Thyroid gland (tissue), 4 donors: ENCODE data around the gene LRRC3B. TPM values are rescaled to one million over a fixed set of nuclear protein-coding genes. Genes with fewer than 3 reads are reported as not detected.

Source experiments
- DNase-seq, 2 donors: peaks; one replicate each; pipeline ENCODE4 v3.0.0-alpha.2; 2019
- H3K27ac ChIP-seq, 3 donors: fragments of 200-600 bp; sonication (generic); 1 replicate in 2 of 3; 2 replicates in 1 of 3; pipeline ENCODE4 v1.5.1; 2016 to 2019; ENCODE audit warnings: mild to moderate bottlenecking in 1 of 3, moderate library complexity in 1 of 3
- H3K27me3 ChIP-seq: fragments of 200-600 bp; sonication (generic); one replicate; pipeline ENCODE4 v1.5.1; 2019
- H3K36me3 ChIP-seq, 2 donors: fragments of 200-600 bp; sonication (generic); one replicate each; pipeline ENCODE4 v1.5.1; 2016 to 2019
- H3K4me1 ChIP-seq, 2 donors: fragments of 200-600 bp; sonication (generic); one replicate each; pipeline ENCODE4 v1.5.1; 2017 to 2019
- H3K4me3 ChIP-seq, 3 donors: fragments of 200-600 bp; sonication (generic); replicated peaks in 1 of 3; 1 replicate in 2 of 3; 2 replicates in 1 of 3; pipeline ENCODE4 v1.5.1; 2016; ENCODE audit warnings: mild to moderate bottlenecking in 1 of 3
- H3K9me3 ChIP-seq: fragments of 200-600 bp; sonication (generic); one replicate; pipeline ENCODE4 v1.5.1; 2017
- POLR2A ChIP-seq, 2 donors: fragments of 450-650 bp; IDR thresholded peaks; one replicate each; pipeline ENCODE4 v1.6.1; 2017; ENCODE audit warnings: antibody characterized with exemption in 2 of 2, mild to moderate bottlenecking in 2 of 2, moderate library complexity in 1 of 2
- WGBS, 2 donors: methylation state at CpG; one replicate each; pipeline ENCODE4 v1.1.5; 2017; 5-methylcytosine and 5-hydroxymethylcytosine counted together
- intact Hi-C: fragments of 100-400 bp; cut with DNase I; formaldehyde crosslinking; loops from one replicate; pipeline ENCODE4 v1.15.1; 2023
- total RNA-seq, 4 donors: library from RNA; depleted of rRNA; stranded (reverse); fragments of >200 nt; gene quantifications; one replicate each; pipeline ENCODE4 v1.2.3, GENCODE V29; 2016
- TF ChIP-seq, protein P1 (sequence below), 6 experiments: fragments of 200-600 bp in 3 of 6; fragments of 450-650 bp in 3 of 6; sonication (generic) in 3 of 6; IDR thresholded peaks; one replicate each; pipeline ENCODE4 v1.5.1; 2016 to 2019; ENCODE audit warnings: antibody characterized with exemption in 6 of 6, mild to moderate bottlenecking in 2 of 6, inconsistent platforms in 1 of 6, moderate library complexity in 1 of 6

Gene LRRC3B
- total RNA-seq, 4 donors from 2014 or later = under 0.01 TPM; not detected in 3

DNA sequence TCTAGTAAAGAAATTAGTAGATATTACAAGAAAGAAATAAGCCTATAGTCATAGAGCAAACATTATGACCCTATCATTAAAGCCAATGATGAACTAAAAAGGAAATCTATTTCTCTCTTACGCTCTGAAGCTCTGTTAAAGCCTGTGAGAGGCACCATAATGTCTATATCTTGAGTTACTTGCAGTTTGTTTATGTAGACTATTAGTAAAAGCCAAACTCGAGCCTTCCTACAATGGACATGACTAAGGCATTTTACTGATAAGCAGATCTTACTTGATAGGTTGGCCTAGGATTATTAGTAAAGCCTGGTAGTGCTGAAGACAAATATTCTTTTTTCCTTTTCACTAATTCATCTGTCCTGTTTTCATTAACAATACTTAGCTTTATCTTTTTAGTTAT lies 32.7 kb downstream of the LRRC3B start:
- intact Hi-C loops = no loop called here
- no peaks in the 10 kb centered on the region for H3K36me3 ChIP-seq
- H3K27me3 ChIP-seq = no peaks in the 10 kb centered on the region
- H3K4me3 ChIP-seq = no peak overlapping the region
- no peaks in the 10 kb centered on the region for H3K4me1 ChIP-seq
- DNase-seq = no peak
- no peaks in the 10 kb centered on the region for H3K9me3 ChIP-seq
- 82 to 83% methylated on average over 2 of the region's 2 CpGs for WGBS, 2 donors
- no peak overlapping the region for H3K27ac ChIP-seq
- no peak for TF ChIP-seq POLR2A (IDR thresholded peaks at IDR 0.05)

DNA sequence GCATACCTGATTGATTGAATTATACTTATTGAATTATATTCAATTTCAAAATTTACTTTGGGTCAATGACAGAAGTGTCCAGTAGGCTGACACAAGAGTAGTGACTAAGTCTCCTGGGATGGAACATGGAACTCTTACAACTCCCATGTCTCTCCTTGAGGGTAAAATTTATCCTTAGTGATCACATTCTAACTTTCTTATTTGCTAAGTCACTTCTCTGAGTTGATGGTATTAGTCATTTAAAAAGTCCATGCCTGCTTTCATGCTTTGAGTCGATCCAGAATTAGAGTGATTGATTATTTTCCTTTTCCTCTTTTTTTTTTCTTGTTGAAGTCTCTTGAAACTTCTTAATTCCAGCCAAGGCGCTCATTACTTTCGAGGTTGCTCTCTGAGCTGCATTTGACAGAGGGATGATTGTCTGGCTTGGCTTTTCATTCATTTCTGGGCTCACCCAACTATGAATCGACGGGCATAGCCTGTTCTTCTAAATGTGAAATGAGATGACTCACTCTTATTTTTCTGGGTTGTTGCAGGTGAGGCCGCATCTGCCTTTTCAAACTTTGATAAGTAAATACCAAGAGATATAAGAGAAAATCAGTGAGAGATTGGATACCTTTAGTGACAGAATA lies 34.9 kb downstream of the LRRC3B start:
- DNase-seq = no peak
- Histone ChIP-seq H3K4me3 (no peak overlapping the region), H3K27me3 (no peaks in the 10 kb centered on the region), H3K9me3 (no peaks in the 10 kb centered on the region), H3K4me1 (no peaks in the 10 kb centered on the region), H3K27ac (no peak overlapping the region), H3K36me3 (no peaks in the 10 kb centered on the region)
- WGBS, 2 donors = 56 to 76% methylated on average over 6 of the region's 6 CpGs
- intact Hi-C loops = no loop called here
- TF ChIP-seq POLR2A (IDR thresholded peaks at IDR 0.05) = no peak
- TF ChIP-seq, protein P1, sequence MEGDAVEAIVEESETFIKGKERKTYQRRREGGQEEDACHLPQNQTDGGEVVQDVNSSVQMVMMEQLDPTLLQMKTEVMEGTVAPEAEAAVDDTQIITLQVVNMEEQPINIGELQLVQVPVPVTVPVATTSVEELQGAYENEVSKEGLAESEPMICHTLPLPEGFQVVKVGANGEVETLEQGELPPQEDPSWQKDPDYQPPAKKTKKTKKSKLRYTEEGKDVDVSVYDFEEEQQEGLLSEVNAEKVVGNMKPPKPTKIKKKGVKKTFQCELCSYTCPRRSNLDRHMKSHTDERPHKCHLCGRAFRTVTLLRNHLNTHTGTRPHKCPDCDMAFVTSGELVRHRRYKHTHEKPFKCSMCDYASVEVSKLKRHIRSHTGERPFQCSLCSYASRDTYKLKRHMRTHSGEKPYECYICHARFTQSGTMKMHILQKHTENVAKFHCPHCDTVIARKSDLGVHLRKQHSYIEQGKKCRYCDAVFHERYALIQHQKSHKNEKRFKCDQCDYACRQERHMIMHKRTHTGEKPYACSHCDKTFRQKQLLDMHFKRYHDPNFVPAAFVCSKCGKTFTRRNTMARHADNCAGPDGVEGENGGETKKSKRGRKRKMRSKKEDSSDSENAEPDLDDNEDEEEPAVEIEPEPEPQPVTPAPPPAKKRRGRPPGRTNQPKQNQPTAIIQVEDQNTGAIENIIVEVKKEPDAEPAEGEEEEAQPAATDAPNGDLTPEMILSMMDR (IDR thresholded peaks at IDR 0.05) = no peak

DNA sequence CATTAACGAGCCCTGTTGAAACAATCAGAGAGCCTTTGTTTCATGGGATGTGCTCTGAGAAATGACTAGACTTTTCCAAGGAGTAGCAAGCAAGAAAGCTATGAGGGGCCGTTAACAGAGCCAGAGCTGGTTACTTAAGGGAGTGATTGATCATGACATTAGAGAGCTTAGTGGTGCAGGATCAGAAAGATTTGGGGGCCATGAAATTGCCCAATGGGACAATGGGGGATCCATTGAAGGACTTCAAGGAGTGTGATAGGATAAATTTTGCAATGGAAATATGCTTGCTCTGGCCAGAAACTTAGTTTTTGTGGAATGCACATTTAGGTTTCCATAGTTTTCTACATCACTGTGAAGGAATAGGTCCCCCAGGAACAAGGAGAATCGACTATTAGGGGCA lies 45.6 kb downstream of the LRRC3B start:
- intact Hi-C loops = no loop called here
- 45 to 53% methylated on average over 3 of the region's 3 CpGs for WGBS, 2 donors
- Histone ChIP-seq H3K27me3 (no peaks in the 10 kb centered on the region), H3K4me1 (no peaks in the 10 kb centered on the region), H3K9me3 (no peaks in the 10 kb centered on the region), H3K36me3 (no peaks in the 10 kb centered on the region), H3K27ac (no peak overlapping the region), H3K4me3 (no peak overlapping the region)
- TF ChIP-seq, protein P1 (IDR thresholded peaks at IDR 0.05) = no peak
- no peak for TF ChIP-seq POLR2A (IDR thresholded peaks at IDR 0.05)
- no peak for DNase-seq

DNA sequence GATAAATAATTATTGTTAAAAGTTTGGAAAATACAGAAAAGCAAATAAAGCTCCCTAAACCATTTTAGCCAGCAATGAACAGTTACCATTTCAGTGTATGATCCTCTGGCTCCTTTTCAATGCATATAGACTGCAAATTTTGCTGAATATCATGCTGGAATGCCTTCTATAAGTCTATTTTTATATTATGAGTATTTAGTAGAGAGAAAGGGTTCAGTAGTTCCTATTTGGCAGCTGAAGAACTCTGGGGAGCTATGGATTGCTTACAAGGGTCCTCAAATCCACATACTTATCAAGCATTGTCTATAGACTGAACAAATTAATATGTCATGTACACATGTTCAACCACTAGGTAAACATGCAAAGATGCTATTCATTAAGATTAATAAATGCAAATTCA lies 46.1 kb downstream of the LRRC3B start:
- H3K4me1 ChIP-seq = no peaks in the 10 kb centered on the region
- H3K4me3 ChIP-seq = no peak overlapping the region
- H3K9me3 ChIP-seq = no peaks in the 10 kb centered on the region
- TF ChIP-seq, protein P1 (IDR thresholded peaks at IDR 0.05) = no peak
- TF ChIP-seq POLR2A (IDR thresholded peaks at IDR 0.05) = no peak
- DNase-seq = no peak
- H3K36me3 ChIP-seq = no peaks in the 10 kb centered on the region
- no peak overlapping the region for H3K27ac ChIP-seq
- intact Hi-C loops = no loop called here
- H3K27me3 ChIP-seq = no peaks in the 10 kb centered on the region

DNA sequence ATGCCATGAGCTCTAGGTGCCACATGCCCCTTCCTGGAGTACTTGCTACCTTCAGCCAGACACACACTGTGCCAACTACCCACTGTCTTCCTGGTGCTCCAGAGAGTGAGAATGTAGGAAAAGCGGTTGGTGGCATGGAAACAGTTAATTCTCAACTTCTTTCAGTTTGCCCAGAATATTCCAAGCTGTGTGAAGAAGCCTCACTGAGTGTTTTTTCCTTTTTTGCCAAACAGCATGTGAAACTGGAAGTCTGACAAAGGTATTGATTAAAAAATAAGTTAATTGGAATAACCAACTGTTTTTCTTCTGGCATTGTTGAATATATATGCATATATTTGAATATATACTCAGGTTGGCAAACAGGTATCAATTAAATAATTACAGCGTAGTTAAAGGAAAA lies 52.8 kb downstream of the LRRC3B start:
- H3K9me3 ChIP-seq = no peaks in the 10 kb centered on the region
- WGBS, 2 donors = 86 to 90% methylated on average over 2 of the region's 2 CpGs

More for the DNA sequence above, 52.8 kb downstream of the LRRC3B start:
- intact Hi-C loops = no loop called here
- TF ChIP-seq, protein P1 (IDR thresholded peaks at IDR 0.05) = no peak
- TF ChIP-seq POLR2A (IDR thresholded peaks at IDR 0.05) = no peak
- Histone ChIP-seq H3K4me1 (no peaks in the 10 kb centered on the region), H3K4me3 (no peak overlapping the region), H3K27me3 (no peaks in the 10 kb centered on the region), H3K36me3 (no peaks in the 10 kb centered on the region), H3K27ac (no peak overlapping the region)
- no peak for DNase-seq
